H9 (cell line): Measurements from ENCODE around the gene FAM193A. TPM values are rescaled to one million over a fixed set of nuclear protein-coding genes. Genes with fewer than 3 reads are reported as not detected.

ENCODE experiments used
- DNase-seq: peaks from one replicate; pipeline ENCODE4 v3.0.0-alpha.2; 2017
- H2AFZ ChIP-seq: one replicate; pipeline ENCODE4 v1.6.1; 2013; ENCODE audit warnings: mild to moderate bottlenecking, low read length, control low read depth, moderate library complexity
- H2AK5ac ChIP-seq: 2 replicates; pipeline ENCODE4 v1.6.1; 2013; ENCODE audit warnings: low read length, control low read depth, mixed read lengths; ENCODE audit not compliant: insufficient read length
- H2BK120ac ChIP-seq: one replicate; pipeline ENCODE4 v1.6.1; 2013; ENCODE audit warnings: low read depth, mild to moderate bottlenecking, low read length, control low read depth, inconsistent platforms; ENCODE audit not compliant: poor library complexity, severe bottlenecking
- H2BK12ac ChIP-seq: 2 replicates; pipeline ENCODE4 v1.6.1; 2013; ENCODE audit warnings: low read length, control low read depth, mixed read lengths, low read depth; ENCODE audit not compliant: insufficient read length
- H2BK15ac ChIP-seq: 2 replicates; pipeline ENCODE4 v1.6.1; 2013; ENCODE audit warnings: low read depth, low read length, control low read depth
- H2BK20ac ChIP-seq: one replicate; pipeline ENCODE4 v1.6.1; 2013; ENCODE audit warnings: low read depth, mild to moderate bottlenecking, low read length, control low read depth, inconsistent platforms; ENCODE audit not compliant: poor library complexity, severe bottlenecking
- H2BK5ac ChIP-seq: 2 replicates; pipeline ENCODE4 v1.6.1; 2013; ENCODE audit warnings: low read length, control low read depth, mixed read lengths; ENCODE audit not compliant: insufficient read length
- H3K14ac ChIP-seq: 2 replicates; pipeline ENCODE4 v1.6.1; 2013; ENCODE audit warnings: low read length, control low read depth; ENCODE audit not compliant: insufficient read depth
- H3K18ac ChIP-seq: 2 replicates; pipeline ENCODE4 v1.6.1; 2013; ENCODE audit warnings: low read depth, mild to moderate bottlenecking, mixed read lengths, low read length, control low read depth; ENCODE audit not compliant: insufficient read length
- H3K23ac ChIP-seq: 2 replicates; pipeline ENCODE4 v1.6.1; 2013; ENCODE audit warnings: low read length, control low read depth, mixed read lengths, low read depth; ENCODE audit not compliant: insufficient read length
- H3K23me2 ChIP-seq: 2 replicates; pipeline ENCODE4 v1.6.1; 2013; ENCODE audit warnings: low read depth, mild to moderate bottlenecking, mixed read lengths, low read length, control low read depth; ENCODE audit not compliant: insufficient read length, poor library complexity, severe bottlenecking
- H3K27ac ChIP-seq: 2 replicates; pipeline ENCODE4 v1.5.1; 2013; ENCODE audit warnings: low read length, control low read depth, mixed read lengths, low read depth; ENCODE audit not compliant: insufficient read length
- H3K27me3 ChIP-seq: 2 replicates; pipeline ENCODE4 v1.6.1; 2013; ENCODE audit warnings: low read length, control low read depth, inconsistent platforms; ENCODE audit not compliant: insufficient read depth
- H3K4ac ChIP-seq: 2 replicates; pipeline ENCODE4 v1.6.1; 2013; ENCODE audit warnings: low read depth, mild to moderate bottlenecking, control low read depth, inconsistent platforms, low read length, moderate library complexity
- H3K4me1 ChIP-seq: 2 replicates; pipeline ENCODE4 v1.6.1; 2013; ENCODE audit warnings: low read length, control low read depth, inconsistent platforms; ENCODE audit not compliant: insufficient read depth
- H3K4me2 ChIP-seq: 2 replicates; pipeline ENCODE4 v1.6.1; 2013; ENCODE audit warnings: low read length, control low read depth, mixed read lengths; ENCODE audit not compliant: insufficient read length, insufficient read depth
- H3K56ac ChIP-seq: 2 replicates; pipeline ENCODE4 v1.6.1; 2013; ENCODE audit warnings: low read depth, mild to moderate bottlenecking, mixed read lengths, low read length, control low read depth; ENCODE audit not compliant: insufficient read length
- H3K79me1 ChIP-seq: 2 replicates; pipeline ENCODE4 v1.6.1; 2013; ENCODE audit warnings: low read depth, mild to moderate bottlenecking, moderate library complexity, low read length, control low read depth, inconsistent platforms; ENCODE audit not compliant: insufficient read depth, poor library complexity, severe bottlenecking
- H3K79me2 ChIP-seq: 2 replicates; pipeline ENCODE4 v1.6.1; 2013; ENCODE audit warnings: low read length, control low read depth, inconsistent platforms; ENCODE audit not compliant: insufficient read depth
- H3K9ac ChIP-seq: 2 replicates; pipeline ENCODE4 v1.6.1; 2013; ENCODE audit warnings: low read length, control low read depth, mixed read lengths; ENCODE audit not compliant: insufficient read length; ENCODE audit errors: extremely low read depth
- H3K9me3 ChIP-seq: one replicate; pipeline ENCODE4 v1.6.1; 2013; ENCODE audit warnings: low read depth, low read length, inconsistent platforms; ENCODE audit not compliant: control insufficient read depth
- H3T11ph ChIP-seq: one replicate; pipeline ENCODE4 v1.6.1; 2013; ENCODE audit warnings: mild to moderate bottlenecking, low read length, control low read depth, inconsistent platforms
- H4K20me1 ChIP-seq: one replicate; pipeline ENCODE4 v1.6.1; 2013; ENCODE audit not compliant: control insufficient read depth, insufficient read length, insufficient read depth
- H4K5ac ChIP-seq: 2 replicates; pipeline ENCODE4 v1.6.1; 2013; ENCODE audit warnings: low read depth, mild to moderate bottlenecking, mixed read lengths, low read length, control low read depth; ENCODE audit not compliant: insufficient read length
- H4K8ac ChIP-seq: replicated peaks from 2 replicates; pipeline ENCODE4 v1.6.1; 2013; ENCODE audit warnings: low read length, control low read depth, mixed read lengths, low read depth; ENCODE audit not compliant: insufficient read length
- H4K91ac ChIP-seq: 2 replicates; pipeline ENCODE4 v1.6.1; 2013; ENCODE audit warnings: low read depth, mild to moderate bottlenecking, moderate library complexity, mixed read lengths, low read length, control low read depth; ENCODE audit not compliant: insufficient read length
- H3K27ac Mint-ChIP-seq, 3 experiments: 2 replicates in 2 of 3; 3 replicates in 1 of 3; pipeline ENCODE4 v1.8.0; 2020 to 2021; ENCODE audit warnings: mixed read lengths in 3 of 3, mild to moderate bottlenecking in 1 of 3, moderate library complexity in 1 of 3
- H3K27me3 Mint-ChIP-seq: 2 replicates; pipeline ENCODE4 v1.8.0; 2021; ENCODE audit warnings: low read depth, mild to moderate bottlenecking, moderate library complexity, mixed read lengths
- H3K36me3 Mint-ChIP-seq, 3 experiments: 2 replicates in 2 of 3; 3 replicates in 1 of 3; pipeline ENCODE4 v1.8.0; 2020 to 2021; ENCODE audit warnings: low read depth in 3 of 3, mixed read lengths in 3 of 3; ENCODE audit not compliant: insufficient read depth in 1 of 3
- H3K4me1 Mint-ChIP-seq, 2 experiments: 2 replicates each; pipeline ENCODE4 v1.8.0; 2020; ENCODE audit warnings: mixed read lengths in 2 of 2
- H3K4me3 Mint-ChIP-seq, 2 experiments: 2 replicates in 1 of 2; 3 replicates in 1 of 2; pipeline ENCODE4 v1.8.0; 2020 to 2021; ENCODE audit warnings: mild to moderate bottlenecking in 2 of 2, mixed read lengths in 2 of 2, moderate library complexity in 1 of 2
- H3K9me3 Mint-ChIP-seq, 2 experiments: 2 replicates in 1 of 2; 3 replicates in 1 of 2; pipeline ENCODE4 v1.8.0; 2020; ENCODE audit warnings: mild to moderate bottlenecking in 2 of 2, mixed read lengths in 2 of 2, moderate library complexity in 1 of 2
- CTCF ChIP-seq: fragments of 200-600 bp; sonication (generic); conservative IDR thresholded peaks from 3 replicates; pipeline ENCODE4 v1.8.0; 2021; ENCODE audit warnings: antibody characterized with exemption, mild to moderate bottlenecking
- total RNA-seq: library from RNA; stranded (reverse); gene quantifications from 2 replicates; pipeline ENCODE4 v1.2.1, GENCODE V29; 2021

The FAM193A gene
- total RNA-seq, 1 experiment from 2014 or later = 36.9 TPM

GRCh38 chr4:2551118-2551517, 14.7 kb downstream of the FAM193A start:
- H3K23me2 ChIP-seq = no peaks in the 10 kb centered on the region
- H3K4me3 Mint-ChIP-seq = no peak overlapping the region
- H3K36me3 Mint-ChIP-seq = peaks cover 0 to 8% (median 6%) of the 10 kb centered on the region in 3 experiments; a peak in 3 of 7 replicates
- H3K27me3 ChIP-seq = no peaks in the 10 kb centered on the region
- H3K4me2 ChIP-seq = no peak overlapping the region
- no peak for DNase-seq
- no peaks in the 10 kb centered on the region for H3K27me3 Mint-ChIP-seq
- H3K18ac ChIP-seq = no peak overlapping the region
- H3K4me1 ChIP-seq = no peaks in the 10 kb centered on the region; the same call in 1 of the 2 replicates
- H3K9ac ChIP-seq = no peak overlapping the region
- peaks cover 4 to 10% of the 10 kb centered on the region in 2 experiments; a peak in 2 of 4 replicates for H3K4me1 Mint-ChIP-seq
- no peak overlapping the region for H2BK12ac ChIP-seq
- H3K27ac Mint-ChIP-seq = peak overlapping the region in 1 of 3 experiments; percentile 54; a peak in 1 of 7 replicates
- H2AFZ ChIP-seq = no peak overlapping the region
- no peaks in the 10 kb centered on the region for H3K9me3 ChIP-seq
- H4K20me1 ChIP-seq = no peaks in the 10 kb centered on the region
- no peak overlapping the region for H2BK20ac ChIP-seq
- H4K8ac ChIP-seq = no peak overlapping the region
- no peak overlapping the region for H2BK15ac ChIP-seq
- H4K91ac ChIP-seq = no peak overlapping the region
- H3K23ac ChIP-seq = no peak overlapping the region
- H3K79me1 ChIP-seq = no peaks in the 10 kb centered on the region
- H2BK5ac ChIP-seq = no peak overlapping the region
- H3K14ac ChIP-seq = no peak overlapping the region
- no peak overlapping the region for H3K27ac ChIP-seq
- H4K5ac ChIP-seq = no peak overlapping the region
- no peak overlapping the region for H2AK5ac ChIP-seq
- no peak overlapping the region for H3K4ac ChIP-seq
- H3K79me2 ChIP-seq = peaks cover 33% of the 10 kb centered on the region
- H3T11ph ChIP-seq = no peak overlapping the region
- H3K9me3 Mint-ChIP-seq = no peaks in the 10 kb centered on the region
- TF ChIP-seq CTCF = no peak
- H2BK120ac ChIP-seq = no peak overlapping the region
- no peak overlapping the region for H3K56ac ChIP-seq
